Measurements from ENCODE around the gene OTOP2. TPM values are rescaled to one million over a fixed set of nuclear protein-coding genes. Genes with fewer than 3 reads are reported as not detected.

Gene OTOP2
- total RNA-seq, 1 experiment from 2014 or later: not detected

DNA sequence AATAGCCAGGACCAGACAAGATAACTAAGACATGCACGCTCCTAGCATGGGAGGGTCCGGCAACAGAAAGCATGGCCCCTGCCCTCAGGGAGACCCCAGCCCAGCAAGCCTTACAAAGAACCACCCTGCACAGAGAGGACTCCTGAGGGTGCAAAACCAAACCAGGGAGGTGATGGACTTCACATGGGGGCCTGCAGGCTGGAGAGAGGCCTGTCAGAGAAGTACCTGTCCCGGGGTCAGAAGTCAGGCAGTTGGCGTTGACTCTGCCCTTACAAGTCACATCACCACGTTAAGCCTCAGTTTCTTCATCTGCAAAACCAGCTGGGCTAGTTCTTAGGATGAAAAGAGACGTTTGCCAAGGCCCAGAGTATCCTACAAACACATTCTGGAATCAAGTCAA lies 4.7 kb downstream of the OTOP2 start:
- Histone ChIP-seq H3K36me3 (no peaks in the 10 kb centered on the region), H3K4me1 (no peaks in the 10 kb centered on the region)
- no peak for DNase-seq

DNA sequence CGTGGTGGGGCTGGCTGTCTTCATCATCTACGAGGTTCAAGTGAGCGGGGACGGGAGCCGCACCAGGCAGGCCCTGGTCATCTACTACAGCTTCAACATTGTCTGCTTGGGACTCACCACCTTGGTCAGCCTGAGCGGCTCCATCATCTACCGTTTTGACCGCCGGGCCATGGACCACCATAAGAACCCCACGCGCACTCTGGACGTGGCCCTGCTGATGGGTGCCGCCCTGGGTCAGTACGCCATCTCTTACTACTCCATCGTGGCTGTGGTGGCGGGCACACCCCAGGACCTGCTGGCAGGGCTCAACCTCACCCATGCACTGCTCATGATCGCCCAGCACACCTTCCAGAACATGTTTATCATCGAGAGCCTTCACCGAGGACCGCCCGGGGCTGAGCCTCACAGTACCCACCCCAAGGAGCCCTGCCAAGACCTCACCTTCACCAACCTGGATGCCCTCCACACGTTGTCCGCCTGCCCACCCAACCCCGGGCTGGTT lies 6.5 kb downstream of the OTOP2 start:
- Histone ChIP-seq H3K27ac (no peak overlapping the region), H3K36me3 (no peaks in the 10 kb centered on the region), H3K27me3 (peaks cover 35% of the 10 kb centered on the region), H3K4me3 (no peak overlapping the region), H3K4me1 (no peaks in the 10 kb centered on the region), H3K9me3 (replicated peaks) (no peaks in the 10 kb centered on the region)
- no peak for DNase-seq

More for the DNA sequence above, 4.7 kb downstream of the OTOP2 start:
- Histone ChIP-seq H3K4me3 (no peak overlapping the region), H3K27me3 (peaks cover 40% of the 10 kb centered on the region), H3K27ac (no peak overlapping the region), H3K9me3 (replicated peaks) (no peaks in the 10 kb centered on the region)

DNA sequence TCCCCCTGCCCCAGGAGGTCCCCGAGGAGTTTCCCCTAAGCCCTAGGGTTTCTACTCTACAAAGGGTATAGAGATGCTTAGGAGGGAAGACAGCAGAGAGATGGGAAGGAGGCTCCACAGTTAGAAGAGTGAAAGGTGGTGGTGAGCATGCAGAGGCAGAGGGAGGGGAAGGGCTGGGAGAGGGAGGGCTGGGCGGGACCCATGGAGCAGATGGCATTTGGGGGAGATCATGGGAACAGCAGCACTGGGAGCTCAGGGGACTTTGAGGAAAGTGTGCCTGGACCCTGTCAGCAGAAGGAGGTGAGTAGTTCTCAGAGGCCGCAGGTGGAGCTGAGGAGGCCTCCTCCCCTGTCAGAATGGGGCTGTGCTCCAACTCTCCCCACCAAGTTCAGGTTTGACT lies 11.0 kb downstream of the OTOP2 start:
- no peaks in the 10 kb centered on the region for H3K9me3 ChIP-seq (replicated peaks)
- H3K4me1 ChIP-seq: no peaks in the 10 kb centered on the region
- no peak for DNase-seq
- H3K36me3 ChIP-seq: no peaks in the 10 kb centered on the region
- H3K4me3 ChIP-seq: no peak overlapping the region
- H3K27ac ChIP-seq: no peak overlapping the region
- peaks cover 38% of the 10 kb centered on the region for H3K27me3 ChIP-seq

DNA sequence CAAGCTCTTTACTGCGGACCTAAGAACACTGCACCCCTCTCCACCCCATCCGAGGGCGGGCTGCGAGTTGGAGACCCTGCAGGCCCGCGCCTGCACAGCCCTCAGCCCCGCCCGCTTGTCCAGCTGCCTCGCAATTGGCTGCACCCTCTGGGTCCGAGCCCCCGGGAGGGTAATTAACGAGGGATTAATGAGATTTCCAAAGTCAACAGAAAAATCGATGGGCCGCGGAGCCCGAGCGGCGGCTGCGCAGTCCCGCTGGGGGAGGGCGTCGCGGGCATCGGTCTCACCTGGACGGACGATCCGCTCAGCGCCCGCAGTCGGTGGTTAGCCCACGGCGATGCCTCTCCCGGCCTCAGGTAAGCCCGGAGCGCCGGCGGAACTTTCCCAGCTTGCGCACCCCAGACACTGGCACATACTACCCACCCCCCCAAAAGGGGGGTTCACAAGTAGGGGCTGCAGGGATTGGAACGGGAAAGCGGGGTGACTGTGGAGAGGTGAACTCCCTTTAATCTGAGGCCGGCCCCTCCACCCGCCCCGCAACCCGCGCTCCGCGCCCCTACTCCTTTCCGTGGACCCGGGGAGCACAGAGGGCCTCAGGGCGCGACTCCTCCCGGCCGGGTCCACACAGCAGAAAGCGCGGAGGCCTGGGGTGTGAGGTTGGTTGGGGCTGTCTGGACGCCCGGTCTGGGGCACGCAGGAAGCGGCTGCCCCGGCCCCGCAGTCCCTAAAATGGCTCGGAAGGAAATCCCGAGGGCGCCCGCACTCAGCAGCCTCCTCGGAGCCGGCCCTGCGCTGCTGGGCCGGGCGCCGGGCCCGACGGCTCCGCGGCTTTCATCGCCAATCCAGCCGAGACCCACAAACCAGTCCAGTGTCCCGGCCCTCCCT lies 11.8 kb downstream of the OTOP2 start, which contains the start of gene OTOP3:
TSS of gene OTOP3 (plus strand) at position 314 of the 885 bp plus-strand sequence. CDS start at position 338, 24 bp downstream.
- H3K4me1 ChIP-seq: no peaks in the 10 kb centered on the region
- H3K27me3 ChIP-seq: peaks cover 38% of the 10 kb centered on the region
- DNase-seq: no peak
- H3K9me3 ChIP-seq (replicated peaks): no peaks in the 10 kb centered on the region
- H3K4me3 ChIP-seq: no peak within 1 kb of the TSS
- H3K27ac ChIP-seq: no peak within 1 kb of the TSS
- H3K36me3 ChIP-seq: no peaks in the 10 kb centered on the region

DNA sequence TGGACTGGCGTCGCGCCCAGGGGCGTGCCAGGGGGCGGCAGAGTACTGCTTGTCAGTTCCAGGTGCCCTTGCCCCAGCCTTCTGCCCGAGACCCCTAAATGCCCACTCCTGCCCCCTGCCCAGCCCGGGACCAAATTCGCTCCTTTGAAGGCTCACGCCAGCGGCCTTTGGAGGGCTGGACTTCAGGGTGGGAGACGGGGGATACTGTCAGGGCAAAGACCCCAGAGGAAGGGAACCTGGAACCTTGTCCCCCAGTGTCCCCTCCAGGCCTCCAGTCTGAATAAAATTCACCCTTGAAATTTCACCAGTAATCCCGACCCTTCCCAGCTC lies 12.4 kb downstream of the OTOP2 start:
- Histone ChIP-seq H3K4me3 (no peak overlapping the region), H3K27me3 (peaks cover 34% of the 10 kb centered on the region), H3K36me3 (no peaks in the 10 kb centered on the region), H3K27ac (no peak overlapping the region), H3K4me1 (no peaks in the 10 kb centered on the region), H3K9me3 (replicated peaks) (no peaks in the 10 kb centered on the region)
- no peak for DNase-seq

DNA sequence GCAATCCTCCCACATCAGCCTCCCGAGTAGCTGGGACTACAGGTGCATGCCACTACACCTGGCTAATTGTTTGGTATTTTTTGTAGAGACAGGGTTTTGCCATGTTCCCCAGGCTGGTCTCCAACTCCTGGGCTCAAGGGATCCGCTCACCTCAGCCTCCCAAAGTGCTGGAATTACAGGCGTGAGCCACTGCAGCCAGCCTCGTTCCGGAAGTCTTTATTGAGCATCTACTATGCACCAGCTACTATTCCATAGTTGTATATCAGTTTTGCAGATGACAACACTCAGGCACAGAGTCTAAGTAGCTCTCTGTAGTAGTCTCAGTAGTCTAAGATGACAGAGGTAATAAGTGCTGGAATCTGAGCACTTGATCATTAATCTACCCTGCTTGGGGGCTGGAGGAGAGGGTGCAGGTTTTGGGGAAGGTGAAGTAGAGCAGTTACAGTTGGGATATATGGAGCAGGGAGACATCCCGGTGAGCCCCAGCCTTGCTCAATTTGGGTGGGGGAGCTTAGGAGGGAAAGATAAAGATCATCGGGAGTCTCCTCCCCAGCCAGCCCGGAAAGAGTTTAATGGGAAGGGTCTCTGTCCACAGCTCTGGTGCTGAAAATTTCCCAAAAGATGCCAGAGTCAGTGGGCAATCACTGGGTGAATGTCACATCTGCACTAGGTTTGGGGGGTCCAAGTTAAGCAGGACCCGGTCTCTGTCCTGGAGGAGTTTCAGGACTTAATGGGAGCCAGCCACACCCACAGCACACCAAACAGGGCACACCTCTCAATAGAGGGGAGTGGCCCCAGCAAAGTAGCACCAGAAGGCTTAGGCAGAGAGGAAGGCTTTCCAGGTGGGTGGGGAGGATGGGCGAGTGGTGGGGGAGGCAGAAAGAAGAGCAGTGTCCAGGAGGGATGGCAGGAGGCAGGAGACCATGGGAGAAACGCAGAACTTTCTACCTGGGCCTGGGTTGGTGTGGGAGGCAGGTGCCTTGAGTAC lies 13.3 kb downstream of the OTOP2 start:
- Histone ChIP-seq H3K9me3 (replicated peaks) (no peaks in the 10 kb centered on the region), H3K4me1 (no peaks in the 10 kb centered on the region), H3K4me3 (no peak overlapping the region), H3K36me3 (no peaks in the 10 kb centered on the region), H3K27ac (no peak overlapping the region), H3K27me3 (peaks cover 32% of the 10 kb centered on the region)
- peak in 1 of 2 experiments; percentile 40 for DNase-seq

DNA sequence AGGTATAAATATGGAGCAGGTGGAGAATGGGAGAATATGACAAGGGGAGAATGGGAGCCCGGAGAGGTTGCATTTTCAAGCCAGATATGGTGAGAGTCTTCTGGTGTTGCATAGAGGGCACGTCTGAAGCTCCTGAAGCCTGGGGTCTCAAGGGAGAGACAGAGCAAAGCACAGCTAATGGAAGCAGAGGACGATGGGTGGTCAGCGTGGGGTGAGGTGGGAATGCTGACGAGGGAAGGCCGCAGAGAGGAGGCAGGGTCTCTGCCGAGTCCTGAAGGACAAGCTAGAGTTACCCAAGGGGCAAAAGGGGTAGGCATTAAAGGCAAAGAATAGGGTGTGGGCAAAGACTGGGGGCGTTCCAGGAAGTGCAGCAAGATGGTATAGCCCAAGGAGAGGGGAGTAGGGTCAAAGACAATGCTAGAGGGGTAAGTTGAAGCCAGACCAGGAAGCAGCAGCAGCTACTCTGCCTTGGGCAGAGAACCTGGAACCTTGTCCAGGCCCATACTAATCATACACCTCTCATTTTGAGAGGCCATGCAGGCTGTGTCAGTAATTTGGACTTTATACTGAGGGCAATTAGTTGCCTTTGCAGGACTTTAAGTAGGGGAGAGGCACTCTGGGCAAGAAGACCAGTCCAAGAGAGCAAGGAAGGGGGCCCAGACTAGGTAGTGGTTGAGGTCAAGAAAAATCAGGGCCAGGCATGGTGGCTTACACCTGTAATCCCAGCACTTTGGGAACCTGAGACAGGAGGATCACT lies 14.3 kb downstream of the OTOP2 start:
- no peaks in the 10 kb centered on the region for H3K9me3 ChIP-seq (replicated peaks)
- H3K36me3 ChIP-seq: no peaks in the 10 kb centered on the region
- no peaks in the 10 kb centered on the region for H3K4me1 ChIP-seq
- H3K27ac ChIP-seq: no peak overlapping the region
- no peak for DNase-seq
- H3K4me3 ChIP-seq: no peak overlapping the region
- peaks cover 30% of the 10 kb centered on the region for H3K27me3 ChIP-seq

DNA sequence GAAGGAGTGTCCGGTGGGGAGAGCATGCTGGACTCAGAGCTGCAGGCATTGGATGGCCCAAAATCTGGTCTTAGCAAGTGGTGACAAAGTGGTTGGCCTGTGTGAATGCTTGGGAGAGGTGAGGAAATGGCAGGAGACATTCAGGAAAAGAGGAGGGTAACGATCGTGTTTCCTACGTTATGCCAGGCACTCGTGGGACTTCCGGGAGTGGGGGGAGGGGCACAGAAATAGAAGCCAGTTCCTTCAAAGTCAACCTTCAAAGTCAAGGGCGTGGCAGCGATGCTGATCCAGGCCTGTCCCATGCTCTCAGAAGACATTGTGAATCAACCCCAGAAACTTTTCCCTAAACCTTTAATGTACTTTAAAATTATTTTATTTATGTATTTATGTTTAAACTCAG lies 15.5 kb downstream of the OTOP2 start:
- Histone ChIP-seq H3K27me3 (peaks cover 23% of the 10 kb centered on the region; the same call in 1 of the 2 replicates), H3K27ac (no peak overlapping the region), H3K4me1 (no peaks in the 10 kb centered on the region), H3K9me3 (replicated peaks) (no peaks in the 10 kb centered on the region), H3K4me3 (no peak overlapping the region), H3K36me3 (no peaks in the 10 kb centered on the region)
- no peak for DNase-seq

DNA sequence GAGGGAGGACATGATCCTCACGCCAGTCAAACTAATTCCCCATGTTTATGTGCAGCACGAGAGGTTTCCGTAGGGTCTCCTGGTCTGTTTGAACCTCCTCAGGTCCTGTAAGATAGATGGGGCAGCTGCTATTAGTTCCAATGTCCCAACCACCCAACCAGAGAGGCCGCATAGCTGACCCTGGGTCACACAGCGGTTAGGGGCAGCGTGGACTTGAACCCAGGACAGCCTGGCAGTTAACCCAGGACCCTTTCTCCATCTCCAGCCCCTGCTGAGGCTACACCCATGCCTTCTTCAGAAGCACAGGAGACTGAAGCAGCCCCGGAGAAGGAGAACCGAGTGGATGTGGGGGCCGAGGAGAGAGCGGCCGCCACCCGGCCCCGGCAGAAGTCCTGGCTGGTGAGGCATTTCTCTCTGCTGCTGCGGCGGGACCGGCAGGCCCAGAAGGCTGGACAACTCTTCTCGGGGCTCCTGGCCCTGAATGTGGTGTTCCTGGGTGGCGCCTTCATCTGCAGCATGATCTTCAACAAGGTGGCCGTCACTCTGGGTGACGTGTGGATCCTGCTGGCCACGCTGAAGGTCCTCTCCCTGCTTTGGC lies 17.2 kb downstream of the OTOP2 start:
- Histone ChIP-seq H3K4me3 (no peak overlapping the region), H3K27me3 (peaks cover 15% of the 10 kb centered on the region), H3K27ac (no peak overlapping the region), H3K36me3 (no peaks in the 10 kb centered on the region), H3K4me1 (no peaks in the 10 kb centered on the region), H3K9me3 (replicated peaks) (no peaks in the 10 kb centered on the region)
- DNase-seq: no peak

DNA sequence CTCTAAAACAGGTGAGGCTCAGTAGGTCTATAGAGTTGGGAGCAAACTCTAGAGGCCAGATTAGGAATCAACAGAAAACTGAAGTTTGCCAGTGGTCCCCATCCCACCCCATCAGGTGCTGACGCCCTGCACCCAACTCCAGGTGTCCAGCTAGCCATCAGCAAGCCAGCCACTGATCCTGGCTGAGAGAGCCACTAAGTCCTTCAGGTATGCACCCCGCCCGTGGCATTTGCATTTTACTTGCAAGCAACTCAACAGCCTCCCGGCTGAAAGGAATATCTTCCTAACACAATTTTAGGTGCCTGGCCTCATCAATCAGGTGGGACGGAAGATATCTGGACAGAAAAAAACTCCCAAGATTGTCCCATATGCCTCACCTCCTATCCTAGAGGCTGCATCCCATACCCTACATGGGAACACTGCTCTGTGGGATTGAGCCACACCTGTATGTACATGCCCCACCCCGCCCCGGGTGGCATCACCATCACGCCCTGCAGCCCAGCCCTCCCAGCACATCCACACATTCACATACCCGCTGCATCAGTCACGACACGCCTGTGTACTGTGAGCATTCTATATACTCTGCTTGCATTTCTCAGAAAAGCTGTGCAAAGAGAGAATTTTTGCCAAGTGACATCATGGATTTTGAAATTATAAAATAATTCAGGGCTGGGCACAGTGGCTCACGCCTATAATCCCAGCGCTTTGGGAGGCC lies 19.9 kb downstream of the OTOP2 start:
- Histone ChIP-seq H3K27ac (no peak overlapping the region), H3K4me1 (no peaks in the 10 kb centered on the region), H3K36me3 (no peaks in the 10 kb centered on the region), H3K9me3 (replicated peaks) (no peaks in the 10 kb centered on the region), H3K27me3 (peaks cover 6% of the 10 kb centered on the region), H3K4me3 (no peak overlapping the region)
- no peak for DNase-seq

DNA sequence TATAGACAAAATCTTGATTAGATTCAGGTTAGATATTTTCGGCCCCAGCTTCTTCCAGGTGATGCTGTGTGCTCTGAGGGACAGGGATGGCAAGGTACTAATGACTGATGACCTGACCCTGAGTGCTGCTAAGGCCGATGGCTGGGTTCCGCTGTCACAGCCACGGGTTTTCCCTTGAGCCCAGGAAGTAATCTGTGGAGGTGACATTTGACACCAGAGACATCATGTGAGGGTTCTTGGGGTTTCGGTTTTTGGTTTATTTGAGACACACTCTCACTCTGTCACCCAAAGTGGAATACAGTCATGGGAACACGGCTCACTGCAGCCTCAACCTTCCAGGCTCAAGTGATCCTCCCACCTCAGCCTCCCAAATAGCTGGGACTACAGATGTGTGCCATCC lies 21.5 kb downstream of the OTOP2 start:
- H3K36me3 ChIP-seq: no peaks in the 10 kb centered on the region
- no peak for DNase-seq
- H3K9me3 ChIP-seq (replicated peaks): no peaks in the 10 kb centered on the region
- H3K4me1 ChIP-seq: no peaks in the 10 kb centered on the region
- no peak overlapping the region for H3K4me3 ChIP-seq
- H3K27ac ChIP-seq: no peak overlapping the region
- peaks cover 17% of the 10 kb centered on the region for H3K27me3 ChIP-seq

DNA sequence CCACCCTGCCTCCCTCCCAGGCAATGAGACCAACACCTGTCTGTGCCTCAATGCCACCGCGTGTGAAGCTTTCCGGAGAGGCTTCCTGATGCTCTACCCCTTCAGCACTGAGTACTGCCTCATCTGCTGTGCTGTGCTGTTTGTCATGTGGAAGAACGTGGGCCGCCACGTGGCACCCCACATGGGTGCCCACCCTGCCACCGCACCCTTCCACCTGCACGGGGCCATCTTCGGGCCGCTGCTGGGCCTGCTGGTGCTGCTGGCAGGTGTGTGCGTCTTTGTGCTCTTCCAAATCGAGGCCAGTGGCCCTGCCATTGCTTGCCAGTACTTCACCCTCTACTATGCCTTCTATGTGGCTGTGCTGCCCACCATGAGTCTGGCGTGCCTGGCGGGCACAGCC lies 22.6 kb downstream of the OTOP2 start:
- DNase-seq: no peak
- Histone ChIP-seq H3K36me3 (no peaks in the 10 kb centered on the region), H3K4me3 (no peak overlapping the region), H3K27me3 (peaks cover 17% of the 10 kb centered on the region), H3K27ac (no peak overlapping the region), H3K9me3 (replicated peaks) (no peaks in the 10 kb centered on the region), H3K4me1 (no peaks in the 10 kb centered on the region)

DNA sequence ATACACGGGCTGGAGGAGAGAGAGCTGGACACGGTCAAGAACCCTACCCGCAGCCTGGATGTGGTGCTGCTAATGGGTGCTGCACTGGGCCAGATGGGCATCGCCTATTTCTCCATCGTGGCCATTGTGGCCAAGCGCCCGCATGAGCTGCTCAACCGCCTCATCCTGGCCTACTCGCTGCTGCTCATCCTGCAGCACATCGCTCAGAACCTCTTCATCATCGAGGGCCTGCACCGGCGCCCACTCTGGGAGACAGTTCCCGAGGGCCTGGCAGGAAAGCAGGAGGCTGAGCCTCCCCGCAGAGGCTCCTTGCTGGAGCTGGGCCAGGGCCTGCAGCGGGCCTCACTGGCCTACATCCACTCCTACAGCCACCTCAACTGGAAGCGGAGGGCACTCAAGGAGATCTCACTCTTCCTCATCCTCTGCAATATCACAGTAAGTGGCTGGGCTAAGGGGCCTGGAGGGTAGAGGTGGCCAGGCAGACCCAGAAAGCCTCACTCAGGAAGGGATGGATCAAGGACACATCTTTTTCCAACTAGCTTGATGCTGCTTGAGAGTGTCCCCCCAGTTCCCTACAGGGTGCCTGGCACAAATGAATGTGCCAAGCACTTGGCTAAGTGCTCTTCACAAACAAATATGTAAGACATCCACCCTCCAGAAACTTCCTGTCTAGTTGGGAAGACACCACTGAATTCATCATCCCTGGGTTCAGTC lies 23.1 kb downstream of the OTOP2 start:
- no peaks in the 10 kb centered on the region for H3K4me1 ChIP-seq
- H3K36me3 ChIP-seq: no peaks in the 10 kb centered on the region
- H3K27me3 ChIP-seq: peaks cover 17% of the 10 kb centered on the region
- no peak overlapping the region for H3K27ac ChIP-seq
- no peak overlapping the region for H3K4me3 ChIP-seq
- H3K9me3 ChIP-seq (replicated peaks): no peaks in the 10 kb centered on the region
- no peak for DNase-seq
